T-cell (primary cell): ENCODE data around the gene ZNF570. TPM values are rescaled to one million over a fixed set of nuclear protein-coding genes. Genes with fewer than 3 reads are reported as not detected.

ENCODE experiments used
- ATAC-seq, 4 experiments: fragments of 200-7000 bp in 3 of 4; fragments of 150-1000 bp in 1 of 4; cut with Tn5 transposase; replicated peaks in 1 of 4; 1 replicate in 3 of 4; 2 replicates in 1 of 4; pipeline ENCODE4 v1.10.0; 2021; ENCODE audit warnings: moderate library complexity in 3 of 4, mild to moderate bottlenecking in 2 of 4, moderate number of reproducible peaks in 1 of 4
- CTCF ChIA-PET, 2 donors: fragments of 300-600 bp; sonication (Branson Sonifier 250); formaldehyde crosslinking; loops; one replicate each; lab custom pipeline; 2022; ENCODE audit warnings: antibody characterized with exemption in 2 of 2; lab: Charles Lee
- POLR2A ChIA-PET, 2 donors: fragments of 300-600 bp; sonication (Branson Sonifier 250); formaldehyde crosslinking; loops; one replicate each; lab custom pipeline; 2022; ENCODE audit warnings: antibody characterized with exemption in 2 of 2; lab: Charles Lee
- DNase-seq, 35 experiments: peaks; one replicate each; pipeline versions ENCODE4 v3.0.0 to v3.0.0-alpha.2; 2013 to 2023
- H3K27ac ChIP-seq: one replicate; pipeline ENCODE4 v1.5.1; 2013; ENCODE audit warnings: low read length
- H3K27me3 ChIP-seq, 2 experiments: replicated peaks in 1 of 2; 1 replicate in 1 of 2; 2 replicates in 1 of 2; pipeline versions ENCODE4 v1.6.1 to v1.7.0; 2013; ENCODE audit warnings: low read length in 1 of 2, mixed read lengths in 1 of 2; ENCODE audit not compliant: control insufficient read depth in 2 of 2, insufficient read depth in 2 of 2; ENCODE audit errors: extremely low read depth in 1 of 2
- H3K36me3 ChIP-seq, 2 donors: 1 replicate in 1 of 2; 2 replicates in 1 of 2; pipeline versions ENCODE4 v1.6.1 to v1.7.0; 2013; ENCODE audit warnings: low read length in 1 of 2; ENCODE audit not compliant: control insufficient read depth in 2 of 2, insufficient read depth in 1 of 2; ENCODE audit errors: extremely low read depth in 1 of 2
- H3K4me1 ChIP-seq, 2 experiments: 1 replicate in 1 of 2; 2 replicates in 1 of 2; pipeline versions ENCODE4 v1.6.1 to v1.7.0; 2013; ENCODE audit warnings: low read length in 2 of 2, mixed read lengths in 1 of 2; ENCODE audit not compliant: insufficient read depth in 2 of 2, control insufficient read depth in 1 of 2; ENCODE audit errors: extremely low read depth in 1 of 2
- H3K4me3 ChIP-seq, 2 donors: 1 replicate in 1 of 2; 2 replicates in 1 of 2; pipeline versions ENCODE4 v1.5.1 to v1.7.0; 2013; ENCODE audit warnings: mild to moderate bottlenecking in 2 of 2, low read length in 1 of 2, moderate library complexity in 1 of 2; ENCODE audit not compliant: control insufficient read depth in 1 of 2; ENCODE audit errors: extremely low read depth in 1 of 2
- H3K9me3 ChIP-seq: 2 replicates; pipeline ENCODE4 v1.7.0; 2013
- H3K27ac Mint-ChIP-seq, 2 donors: one replicate each; pipeline ENCODE4 v1.8.0; 2020 to 2021; ENCODE audit warnings: mild to moderate bottlenecking in 2 of 2, mixed read lengths in 2 of 2
- H3K27me3 Mint-ChIP-seq, 2 donors: one replicate each; pipeline ENCODE4 v1.8.0; 2021 to 2022; ENCODE audit warnings: mixed read lengths in 2 of 2
- H3K36me3 Mint-ChIP-seq: one replicate; pipeline ENCODE4 v1.8.0; 2021; ENCODE audit warnings: mixed read lengths
- H3K4me1 Mint-ChIP-seq, 3 donors: one replicate each; pipeline ENCODE4 v1.8.0; 2020 to 2022; ENCODE audit warnings: mixed read lengths in 3 of 3, mild to moderate bottlenecking in 1 of 3
- H3K4me3 Mint-ChIP-seq, 3 donors: one replicate each; pipeline ENCODE4 v1.8.0; 2020 to 2022; ENCODE audit warnings: mild to moderate bottlenecking in 3 of 3, mixed read lengths in 3 of 3, moderate library complexity in 3 of 3
- H3K9me3 Mint-ChIP-seq, 3 donors: one replicate each; pipeline ENCODE4 v1.8.0; 2020 to 2022; ENCODE audit warnings: mixed read lengths in 3 of 3
- WGBS: methylation state at CpG from one replicate; pipeline ENCODE4 v1.1.5; 2013; ENCODE audit warnings: missing lambda C conversion rate; ENCODE audit not compliant: insufficient coverage; 5-methylcytosine and 5-hydroxymethylcytosine counted together
- total RNA-seq, 35 experiments: library from RNA in 6 of 35; stranded (reverse) in 6 of 35; fragments of 120-200 nt in 1 of 35; gene quantifications; one replicate each; pipeline versions ENCODE4 v1.2.1 to v1.2.4 and lab custom pipeline; 2013 to 2026

The ZNF570 gene
- total RNA-seq, 5 donors from 2014 or later (not counting 1 experiment from before 2014, with no cell fraction given): 8.6 to 14.6 (median 12.5) TPM

GRCh38 chr19:37506387-37507166 lies 37.4 kb downstream of the ZNF570 start, which contains the start of gene ZNF793:
Gene ZNF793 (plus strand): TSS chr19:37506939. CDS start chr19:37523440, 16,501 bp downstream.
- no peaks in the 10 kb centered on the region for H3K36me3 ChIP-seq
- peaks cover 3 to 16% of the 10 kb centered on the region in 2 experiments for H3K4me1 ChIP-seq
- peak within 1 kb of the TSS; percentile 64 to 90 for H3K4me3 ChIP-seq
- POLR2A ChIA-PET: interaction anchor here in 1 of 2 donors (0.6 to 1.3 kb wide), 3 partner anchors 50 to 136 kb away, joined by 3 to 7 read pairs (median 5); partner anchors contain the start of genes ZNF527, ZNF540 and ZNF571
- CTCF ChIA-PET: interaction anchor here in 1 of 2 donors (0.8 to 1.5 kb wide), 4 partner anchors 37 to 543 kb away, joined by 3 to 4 read pairs (median 3); partner anchors contain the start of genes ZNF540, ZNF569, ZNF570 and ZNF571
- Mint-ChIP-seq H3K27ac (no peak within 1 kb of the TSS), H3K4me1 (no peaks in the 10 kb centered on the region), H3K27me3 (no peaks in the 10 kb centered on the region), H3K9me3 (peaks cover 15 to 29% (median 26%) of the 10 kb centered on the region in 3 donors), H3K36me3 (peaks cover 33% of the 10 kb centered on the region), H3K4me3 (no peak within 1 kb of the TSS)
- no peaks in the 10 kb centered on the region for H3K27me3 ChIP-seq
- peak within 1 kb of the TSS; percentile 97 for H3K27ac ChIP-seq
- H3K9me3 ChIP-seq: no peaks in the 10 kb centered on the region
- ATAC-seq: peak; percentile 88 to 93 (median 91)
- WGBS: 4% methylated on average over 31 of the region's 40 CpGs
- DNase-seq: peak; percentile 65 to 86 (median 79)

- DNase-seq (peak in 1 of 35 experiments; percentile 4), ATAC-seq (no peak)
- Histone ChIP-seq H3K4me1 (peaks cover 3 to 16% of the 10 kb centered on the region in 2 experiments), H3K27ac (peak overlapping the region; percentile 97), H3K36me3 (no peaks in the 10 kb centered on the region), H3K9me3 (no peaks in the 10 kb centered on the region), H3K4me3 (peak overlapping the region; percentile 64 to 90), H3K27me3 (no peaks in the 10 kb centered on the region)
- ChIA-PET CTCF (interaction anchor here in 1 of 2 donors (1.0 to 1.5 kb wide), 2 partner anchors 87 to 542 kb away, joined by 3 read pairs; partner anchors contain the start of genes ZNF540 and ZNF571), POLR2A (interaction anchor here in 1 of 2 donors (0.6 to 1.3 kb wide), 2 partner anchors 50 to 88 kb away, joined by 3 to 7 read pairs; partner anchors contain the start of genes ZNF540 and ZNF571)
- H3K4me3 Mint-ChIP-seq: no peak overlapping the region
- peaks cover 34% of the 10 kb centered on the region for H3K36me3 Mint-ChIP-seq
- H3K27ac Mint-ChIP-seq: no peak overlapping the region
- no peaks in the 10 kb centered on the region for H3K27me3 Mint-ChIP-seq
- WGBS: 9% methylated on average over 6 of the region's 9 CpGs
- no peaks in the 10 kb centered on the region for H3K4me1 Mint-ChIP-seq
- H3K9me3 Mint-ChIP-seq: peaks cover 14 to 26% (median 26%) of the 10 kb centered on the region in 3 donors
Measured at GRCh38 chr19:37507167-37507464, 38.0 kb downstream of the ZNF570 start.

GRCh38 chr19:37511186-37511585 lies 42.0 kb downstream of the ZNF570 start:
- no peak for DNase-seq
- no peak overlapping the region for H3K4me3 Mint-ChIP-seq
- no peak overlapping the region for H3K27ac ChIP-seq
- H3K27me3 Mint-ChIP-seq: no peaks in the 10 kb centered on the region
- H3K4me3 ChIP-seq: no peak overlapping the region
- peaks cover 0 to 10% of the 10 kb centered on the region in 2 experiments for H3K4me1 ChIP-seq
- no peak overlapping the region for H3K27ac Mint-ChIP-seq
- H3K36me3 ChIP-seq: no peaks in the 10 kb centered on the region
- peaks cover 8% of the 10 kb centered on the region for H3K9me3 ChIP-seq
- ChIA-PET POLR2A (no interaction called here), CTCF (no interaction called here)
- peaks cover 11 to 37% (median 36%) of the 10 kb centered on the region in 3 donors for H3K9me3 Mint-ChIP-seq
- no peak for ATAC-seq
- no peaks in the 10 kb centered on the region for H3K27me3 ChIP-seq
- WGBS: 100% methylated on average over 1 of the region's 3 CpGs
- H3K36me3 Mint-ChIP-seq: peaks cover 52% of the 10 kb centered on the region
- no peaks in the 10 kb centered on the region for H3K4me1 Mint-ChIP-seq

- 83% methylated on average over 1 of the region's 3 CpGs for WGBS
- Mint-ChIP-seq H3K4me3 (no peak overlapping the region), H3K36me3 (peaks cover 56% of the 10 kb centered on the region), H3K4me1 (no peaks in the 10 kb centered on the region), H3K9me3 (peaks cover 11 to 39% (median 37%) of the 10 kb centered on the region in 3 donors), H3K27ac (no peak overlapping the region), H3K27me3 (no peaks in the 10 kb centered on the region)
- Histone ChIP-seq H3K36me3 (no peaks in the 10 kb centered on the region), H3K27me3 (no peaks in the 10 kb centered on the region), H3K4me3 (no peak overlapping the region), H3K27ac (no peak overlapping the region), H3K9me3 (peaks cover 8% of the 10 kb centered on the region), H3K4me1 (peaks cover 0 to 6% of the 10 kb centered on the region in 2 experiments)
- ATAC-seq (no peak), DNase-seq (no peak)
- POLR2A ChIA-PET: no interaction called here
- CTCF ChIA-PET: no interaction called here
Measured at GRCh38 chr19:37511821-37512220, 42.7 kb downstream of the ZNF570 start.

- no peak overlapping the region for H3K4me3 ChIP-seq
- H3K4me3 Mint-ChIP-seq: no peak overlapping the region
- ChIA-PET CTCF (no interaction called here), POLR2A (no interaction called here)
- DNase-seq (no peak), ATAC-seq (no peak)
- H3K9me3 Mint-ChIP-seq: peaks cover 11 to 45% (median 39%) of the 10 kb centered on the region in 3 donors
- H3K27me3 Mint-ChIP-seq: no peaks in the 10 kb centered on the region
- H3K36me3 Mint-ChIP-seq: peaks cover 66% of the 10 kb centered on the region
- WGBS: 50% methylated on average over 1 of the region's 2 CpGs
- H3K27ac Mint-ChIP-seq: no peak overlapping the region
- H3K9me3 ChIP-seq: peaks cover 8% of the 10 kb centered on the region
- no peaks in the 10 kb centered on the region for H3K27me3 ChIP-seq
- H3K4me1 Mint-ChIP-seq: no peaks in the 10 kb centered on the region
- no peaks in the 10 kb centered on the region for H3K36me3 ChIP-seq
- no peak overlapping the region for H3K27ac ChIP-seq
- H3K4me1 ChIP-seq: no peaks in the 10 kb centered on the region
Measured at GRCh38 chr19:37513397-37513796, 44.2 kb downstream of the ZNF570 start.

GRCh38 chr19:37519890-37520289 lies 50.7 kb downstream of the ZNF570 start:
- no peak overlapping the region for H3K27ac Mint-ChIP-seq
- H3K4me3 ChIP-seq: no peak overlapping the region
- H3K36me3 Mint-ChIP-seq: peaks cover 69% of the 10 kb centered on the region
- no peaks in the 10 kb centered on the region for H3K27me3 ChIP-seq
- ATAC-seq (no peak), DNase-seq (no peak)
- no peaks in the 10 kb centered on the region for H3K27me3 Mint-ChIP-seq
- no peaks in the 10 kb centered on the region for H3K4me1 ChIP-seq
- peaks cover 0 to 3% of the 10 kb centered on the region in 2 donors for H3K36me3 ChIP-seq
- H3K9me3 Mint-ChIP-seq: peaks cover 8 to 49% (median 36%) of the 10 kb centered on the region in 3 donors
- peaks cover 2% of the 10 kb centered on the region for H3K9me3 ChIP-seq
- H3K27ac ChIP-seq: no peak overlapping the region
- no peaks in the 10 kb centered on the region for H3K4me1 Mint-ChIP-seq
- no peak overlapping the region for H3K4me3 Mint-ChIP-seq
- 90% methylated on average over 2 of the region's 2 CpGs for WGBS
- ChIA-PET POLR2A (no interaction called here), CTCF (no interaction called here)
